AG08396 (cell line): Measurements from ENCODE around the gene KRTAP1-3.
"Not testable (repeated sequence)": the region's sequence is repeated elsewhere in the genome, so short reads cannot be mapped to it uniquely, and the experiment has no call there.

Source experiments
- DNase-seq: peaks from one replicate; pipeline ENCODE4 v3.0.0; 2012; ENCODE audit warnings: low spot score, mixed read lengths

KRTAP1-3 gene

GRCh38 chr17:41054556-41054955 is 19.9 kb upstream of the KRTAP1-3 start:
- not testable (repeated sequence) for DNase-seq

GRCh38 chr17:41054025-41054424 is 19.4 kb upstream of the KRTAP1-3 start:
- no peak for DNase-seq

- no peak for DNase-seq
Observed at GRCh38 chr17:41052566-41052965, 17.9 kb upstream of the KRTAP1-3 start.

GRCh38 chr17:41049110-41049509 is 14.4 kb upstream of the KRTAP1-3 start:
- peak; percentile 77 for DNase-seq

- peak; percentile 78 for DNase-seq
Observed at GRCh38 chr17:41048441-41048840, 13.8 kb upstream of the KRTAP1-3 start.

GRCh38 chr17:41046735-41047465 is 12.2 kb upstream of the KRTAP1-3 start, which contains the start of gene KRTAP2-1:
Gene KRTAP2-1 (minus strand): TSS chr17:41047316. CDS start chr17:41047267, 49 bp downstream.
- not testable (repeated sequence) for DNase-seq

- DNase-seq: no peak
Observed at GRCh38 chr17:41042953-41043352, 8.3 kb upstream of the KRTAP1-3 start.

GRCh38 chr17:41040783-41041571 is 6.3 kb upstream of the KRTAP1-3 start, which contains the start of gene KRTAP1-1:
Gene KRTAP1-1 (minus strand): TSS chr17:41041450. CDS start chr17:41041397, 53 bp downstream.
- peak; percentile 49 for DNase-seq

GRCh38 chr17:41037853-41038350 is 3.2 kb upstream of the KRTAP1-3 start:
- no peak for DNase-seq

- no peak for DNase-seq
Observed at GRCh38 chr17:41029633-41030245, 4.9 kb downstream of the KRTAP1-3 start, which contains the start of gene KRTAP1-4. Gene KRTAP1-4 (minus strand): TSS chr17:41030195. CDS start chr17:41030078, 117 bp downstream.

- peak; percentile 61 for DNase-seq
Observed at GRCh38 chr17:41026715-41027471, 7.8 kb downstream of the KRTAP1-3 start, which contains the start of gene KRTAP1-5. Gene KRTAP1-5 (minus strand): TSS chr17:41027208. CDS start chr17:41027155, 53 bp downstream.

- DNase-seq: no peak
Observed at GRCh38 chr17:41024697-41025096, 10.0 kb downstream of the KRTAP1-3 start.

- no peak for DNase-seq
Observed at GRCh38 chr17:41020336-41020735, 14.3 kb downstream of the KRTAP1-3 start.

- no peak for DNase-seq
Observed at GRCh38 chr17:41019415-41019814, 15.3 kb downstream of the KRTAP1-3 start.

GRCh38 chr17:41018541-41018940 is 16.1 kb downstream of the KRTAP1-3 start:
- no peak for DNase-seq

GRCh38 chr17:41016578-41017215 is 18.0 kb downstream of the KRTAP1-3 start:
- DNase-seq: no peak

GRCh38 chr17:41015454-41015853 is 19.2 kb downstream of the KRTAP1-3 start:
- DNase-seq: no peak

- peak; percentile 36 for DNase-seq
Observed at GRCh38 chr17:41013606-41014005, 21.1 kb downstream of the KRTAP1-3 start.

GRCh38 chr17:41013181-41013580 is 21.5 kb downstream of the KRTAP1-3 start:
- no peak for DNase-seq

GRCh38 chr17:41012326-41013120 is 22.2 kb downstream of the KRTAP1-3 start:
- DNase-seq: no peak
